ENCODE results near the gene GJA9.
"Not testable (repeated sequence)": the region's sequence is repeated elsewhere in the genome, so short reads cannot be mapped to it uniquely, and the experiment has no call there.

The GJA9 gene

GRCh38 chr1:38881487-38881886 is at the start of gene GJA9:
GJA9 (minus strand) TSS chr1:38881587; CDS start chr1:38876098, 5,489 bp downstream.
- DNase-seq, result no peak

- no peak for DNase-seq
These were observed 48.1 kb upstream of the GJA9 start for GRCh38 chr1:38929476-38929875.

- no peak for DNase-seq
These were observed 47.7 kb upstream of the GJA9 start for GRCh38 chr1:38929054-38929453.

GRCh38 chr1:38926091-38926490 is 44.7 kb upstream of the GJA9 start:
- no peak for DNase-seq

- DNase-seq, result no peak
These were observed 44.0 kb upstream of the GJA9 start for GRCh38 chr1:38925391-38925790.

GRCh38 chr1:38923607-38924006 is 42.2 kb upstream of the GJA9 start:
- no peak for DNase-seq

GRCh38 chr1:38919130-38919529 is 37.7 kb upstream of the GJA9 start:
- DNase-seq, result no peak

GRCh38 chr1:38918568-38918967 is 37.2 kb upstream of the GJA9 start:
- DNase-seq, result no peak

GRCh38 chr1:38917772-38918171 is 36.4 kb upstream of the GJA9 start:
- DNase-seq, result no peak

- DNase-seq, result no peak
These were observed 36.0 kb upstream of the GJA9 start for GRCh38 chr1:38917337-38917736.

GRCh38 chr1:38915352-38915948 is 34.1 kb upstream of the GJA9 start:
- DNase-seq, result no peak

- DNase-seq, result not testable (repeated sequence)
These were observed 33.5 kb upstream of the GJA9 start for GRCh38 chr1:38914908-38915307.

GRCh38 chr1:38908821-38909220 is 27.4 kb upstream of the GJA9 start:
- DNase-seq, result peak; percentile 15 to 44

- DNase-seq, result no peak
These were observed 24.6 kb upstream of the GJA9 start for GRCh38 chr1:38905985-38906384.

GRCh38 chr1:38899560-38899959 is 18.2 kb upstream of the GJA9 start:
- DNase-seq, result no peak

GRCh38 chr1:38898653-38899230 is 17.4 kb upstream of the GJA9 start:
- DNase-seq, result no peak

GRCh38 chr1:38896169-38896568 is 14.8 kb upstream of the GJA9 start:
- DNase-seq, result no peak

- DNase-seq, result no peak
These were observed 11.6 kb upstream of the GJA9 start for GRCh38 chr1:38892976-38893375.

GRCh38 chr1:38891753-38892152 is 10.4 kb upstream of the GJA9 start:
- DNase-seq, result no peak

- DNase-seq, result no peak
These were observed 8.2 kb upstream of the GJA9 start for GRCh38 chr1:38889589-38889988.

- DNase-seq, result no peak
These were observed 7.3 kb upstream of the GJA9 start for GRCh38 chr1:38888423-38889333.

GRCh38 chr1:38885092-38885491 is 3.7 kb upstream of the GJA9 start:
- DNase-seq, result no peak

- no peak for DNase-seq
These were observed 5.6 kb downstream of the GJA9 start for GRCh38 chr1:38875811-38876210.
